ENCODE measurements around the gene SFRP4.
A peak's percentile ranks its signal among the peaks of the same experiment; 100 is the strongest.
"Not testable (repeated sequence)": the region's sequence is repeated elsewhere in the genome, so short reads cannot be mapped to it uniquely, and the experiment has no call there.

The SFRP4 gene

DNA sequence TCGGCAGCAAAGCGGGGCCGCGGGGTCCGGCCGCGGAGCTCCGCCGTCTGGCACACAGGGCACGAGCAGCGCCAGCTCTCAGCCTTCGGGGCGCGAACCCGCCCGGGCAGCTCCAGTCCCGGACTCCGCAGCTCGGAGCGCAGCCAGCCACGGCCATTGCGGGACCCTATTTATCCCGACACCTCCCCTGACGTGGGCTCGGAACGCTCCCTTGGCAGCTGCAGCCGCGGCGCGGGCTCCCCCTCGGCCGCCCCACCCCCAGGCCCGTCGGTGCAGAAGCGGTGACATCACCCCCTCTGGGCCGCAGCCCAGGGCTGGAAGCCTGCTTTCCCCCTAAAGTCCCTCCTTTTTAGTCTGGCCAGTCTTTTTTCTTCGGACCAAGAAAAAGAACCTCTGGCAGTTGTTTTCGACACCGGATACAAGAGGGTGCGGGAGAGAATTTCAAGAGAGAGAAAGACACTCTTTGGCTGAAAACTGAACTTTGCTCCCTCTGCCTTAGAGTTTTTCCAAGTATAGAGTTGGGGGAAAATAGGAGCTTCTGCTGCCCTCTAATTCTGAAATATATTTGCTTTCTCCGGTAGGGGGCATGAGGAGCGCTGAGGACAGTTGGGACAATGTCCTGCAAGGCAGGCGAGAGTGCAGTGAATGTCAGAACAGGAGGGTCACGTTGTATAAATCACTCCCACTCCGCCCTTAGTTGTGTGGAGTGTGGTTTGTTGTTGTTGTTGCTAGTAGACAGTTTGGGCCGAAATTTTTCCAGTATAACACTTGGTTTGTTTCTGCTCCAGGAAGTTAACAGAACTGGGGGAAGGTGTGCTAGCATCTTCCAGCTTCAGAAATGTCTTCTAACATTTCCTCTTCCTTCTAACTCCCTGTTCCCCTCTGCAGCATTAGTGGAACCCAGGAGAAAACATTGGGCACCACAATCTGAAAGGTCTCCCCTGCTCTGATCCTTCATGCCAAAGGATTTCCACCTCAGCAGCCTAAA is at the start of gene SFRP4:
TSS of gene SFRP4 (minus strand) at position 145 of the 988 bp plus-strand sequence. CDS start 280 bp downstream, outside the sequence.
- peak; percentile 90 for DNase-seq

DNA sequence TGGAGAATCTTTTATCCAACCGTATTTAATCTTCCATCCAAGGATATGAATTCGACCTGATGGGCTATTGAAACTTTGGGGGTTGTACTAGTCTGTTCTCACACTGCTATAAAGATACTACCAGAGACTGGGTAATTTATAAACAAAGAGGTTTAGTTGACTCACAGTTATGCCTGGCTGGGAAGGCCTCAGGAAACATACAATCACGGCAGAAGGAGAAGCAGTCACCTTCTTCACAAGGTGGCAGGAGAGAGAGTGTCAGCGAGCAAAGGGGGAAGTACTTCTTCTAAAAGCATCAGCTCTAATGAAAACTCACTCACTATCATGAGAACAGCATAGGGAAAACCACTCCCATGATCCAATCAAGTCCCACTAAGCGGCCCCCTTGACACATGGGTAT is 47.6 kb upstream of the SFRP4 start:
- DNase-seq = no peak

DNA sequence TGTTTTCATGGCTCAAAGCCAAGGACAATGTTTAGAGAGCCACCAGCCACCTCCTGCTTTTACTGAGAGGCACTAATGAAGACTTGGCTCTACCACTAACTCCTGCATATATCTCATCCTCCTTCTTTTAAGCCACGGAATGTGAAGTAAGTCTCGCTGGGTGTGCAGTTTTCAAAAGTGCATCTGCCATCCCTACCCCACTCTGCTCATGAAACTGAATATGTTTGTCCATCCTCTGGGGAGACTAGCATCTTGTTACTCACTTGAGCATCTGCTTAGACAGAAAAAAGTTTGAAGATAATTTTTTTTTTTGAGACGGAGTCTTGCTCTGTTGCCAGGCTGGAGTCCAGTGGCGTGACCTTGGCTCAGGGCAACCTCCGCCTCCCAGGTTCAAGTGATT is 44.6 kb upstream of the SFRP4 start:
- no peak for DNase-seq

DNA sequence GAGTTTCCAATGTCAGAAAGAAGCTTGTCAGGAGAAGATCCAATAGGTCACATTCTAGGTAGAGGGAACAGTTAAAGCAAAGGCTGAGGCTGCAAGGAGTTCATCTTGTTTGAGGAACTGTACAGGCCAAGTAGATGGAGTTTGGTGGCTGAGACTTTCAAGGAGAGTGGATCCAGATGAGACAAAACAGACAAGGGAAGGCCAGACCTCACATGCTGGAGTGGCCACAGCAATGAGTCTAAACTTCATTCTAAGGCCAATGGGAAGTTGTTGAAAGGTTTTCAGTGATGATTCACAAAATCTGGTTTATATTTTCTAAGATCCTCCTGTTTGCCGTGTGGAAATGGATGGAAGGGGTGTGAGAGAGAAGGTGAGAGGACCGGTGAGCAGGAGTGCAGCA is 43.9 kb upstream of the SFRP4 start:
- DNase-seq = no peak

DNA sequence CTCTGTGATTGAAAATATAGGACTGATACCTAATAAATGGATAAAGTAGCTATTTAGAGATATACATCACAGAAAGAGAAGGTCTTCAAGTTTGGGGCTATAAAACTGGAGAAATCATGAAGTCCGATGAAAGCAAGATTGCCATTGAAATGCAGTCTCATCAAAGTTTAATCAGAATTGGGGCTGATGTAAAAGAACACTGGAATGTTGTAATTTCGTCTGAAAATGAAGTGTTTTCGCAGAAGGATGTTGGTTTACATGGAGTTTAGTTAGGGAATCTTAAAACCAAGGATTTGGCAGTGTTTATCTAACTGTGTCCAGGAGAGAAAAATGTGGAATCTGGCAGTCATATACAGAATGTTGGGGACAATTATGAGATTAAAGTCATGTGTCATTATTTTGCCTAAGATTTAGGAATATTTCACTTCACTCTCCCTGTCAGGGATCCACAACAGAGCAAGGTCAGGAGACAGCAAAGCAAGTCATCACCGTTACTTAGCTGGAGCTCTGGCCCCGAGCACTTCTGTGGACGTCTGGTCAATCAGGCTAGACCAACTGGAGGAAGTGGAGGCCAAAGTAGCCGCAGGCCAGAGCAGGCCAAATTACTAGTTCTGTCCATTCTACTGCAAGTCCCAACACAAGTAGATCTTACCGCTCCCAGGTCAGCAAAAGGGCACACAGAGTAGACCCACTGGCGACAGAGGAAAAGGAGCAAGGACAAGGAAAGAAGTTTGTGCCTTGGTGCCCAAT is 40.8 kb upstream of the SFRP4 start:
- DNase-seq = no peak

DNA sequence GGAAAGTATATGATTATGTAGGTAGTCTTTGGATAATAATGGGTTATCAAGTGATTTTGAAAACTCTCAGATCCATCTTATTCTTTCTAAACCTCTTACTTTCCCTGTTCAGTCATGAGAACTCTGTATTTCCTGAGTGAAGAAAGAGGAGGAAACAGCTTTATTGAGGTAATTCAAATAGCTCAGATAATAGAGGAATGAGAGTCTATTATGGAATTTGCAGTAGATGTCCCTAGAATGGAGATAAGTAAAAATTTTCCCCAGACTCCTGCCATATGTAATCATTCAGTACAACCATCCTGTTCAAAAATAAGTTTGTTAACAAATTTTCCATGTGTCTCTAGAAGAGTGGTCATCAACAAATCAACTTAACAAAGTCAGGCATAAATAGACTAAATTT is 40.2 kb upstream of the SFRP4 start:
- DNase-seq = no peak

DNA sequence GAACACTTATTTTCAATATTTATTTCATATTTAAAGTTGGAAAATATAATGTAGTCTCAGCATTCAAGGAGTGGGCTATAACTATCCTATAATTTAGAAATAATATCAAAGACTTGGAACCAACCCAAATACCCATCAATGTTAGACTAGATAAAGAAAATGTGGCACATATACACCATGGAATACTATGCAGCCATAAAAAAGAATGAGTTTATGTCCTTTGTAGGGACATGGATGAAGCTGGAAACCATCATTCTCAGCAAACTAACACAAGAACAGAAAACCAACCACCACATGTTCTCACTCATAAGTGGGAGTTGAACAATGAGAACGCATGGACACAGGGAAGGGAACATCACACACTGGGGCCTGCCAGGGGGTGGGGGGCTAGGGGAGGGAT is 37.6 kb upstream of the SFRP4 start:
- DNase-seq = not testable (repeated sequence)

DNA sequence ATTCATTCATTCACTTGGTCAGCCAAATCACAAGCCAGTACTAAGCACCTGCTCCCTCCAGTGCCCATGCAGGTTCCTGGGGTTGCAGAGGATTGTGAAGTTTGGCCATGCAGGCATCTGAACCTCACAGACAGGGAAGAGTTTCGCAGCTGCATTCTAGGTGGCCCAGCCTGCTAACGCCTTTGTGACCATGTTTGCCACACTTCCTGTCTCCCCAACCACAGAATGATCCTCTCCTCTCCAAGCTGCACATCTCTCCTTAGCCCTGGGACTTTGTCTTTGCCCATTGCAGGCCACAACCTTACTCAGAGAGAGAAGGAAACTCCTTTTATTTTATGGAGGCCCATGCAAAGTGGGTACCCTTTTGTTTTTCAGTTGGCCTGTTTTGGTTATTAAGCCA is 35.6 kb upstream of the SFRP4 start:
- no peak for DNase-seq

DNA sequence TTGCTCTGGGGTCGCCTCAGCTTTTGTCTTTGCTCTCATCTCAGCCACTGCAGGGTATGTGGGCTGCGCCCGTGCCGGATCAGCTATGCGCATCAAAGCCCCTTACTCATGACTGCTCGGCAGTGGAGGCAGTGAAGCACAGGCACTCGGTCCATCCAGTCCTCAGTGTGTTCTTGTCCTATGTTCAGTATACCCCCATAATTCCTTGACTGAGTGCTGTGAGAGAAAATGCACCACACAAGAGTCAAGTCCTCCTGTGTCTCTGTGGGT is 31.3 kb upstream of the SFRP4 start:
- DNase-seq = no peak

DNA sequence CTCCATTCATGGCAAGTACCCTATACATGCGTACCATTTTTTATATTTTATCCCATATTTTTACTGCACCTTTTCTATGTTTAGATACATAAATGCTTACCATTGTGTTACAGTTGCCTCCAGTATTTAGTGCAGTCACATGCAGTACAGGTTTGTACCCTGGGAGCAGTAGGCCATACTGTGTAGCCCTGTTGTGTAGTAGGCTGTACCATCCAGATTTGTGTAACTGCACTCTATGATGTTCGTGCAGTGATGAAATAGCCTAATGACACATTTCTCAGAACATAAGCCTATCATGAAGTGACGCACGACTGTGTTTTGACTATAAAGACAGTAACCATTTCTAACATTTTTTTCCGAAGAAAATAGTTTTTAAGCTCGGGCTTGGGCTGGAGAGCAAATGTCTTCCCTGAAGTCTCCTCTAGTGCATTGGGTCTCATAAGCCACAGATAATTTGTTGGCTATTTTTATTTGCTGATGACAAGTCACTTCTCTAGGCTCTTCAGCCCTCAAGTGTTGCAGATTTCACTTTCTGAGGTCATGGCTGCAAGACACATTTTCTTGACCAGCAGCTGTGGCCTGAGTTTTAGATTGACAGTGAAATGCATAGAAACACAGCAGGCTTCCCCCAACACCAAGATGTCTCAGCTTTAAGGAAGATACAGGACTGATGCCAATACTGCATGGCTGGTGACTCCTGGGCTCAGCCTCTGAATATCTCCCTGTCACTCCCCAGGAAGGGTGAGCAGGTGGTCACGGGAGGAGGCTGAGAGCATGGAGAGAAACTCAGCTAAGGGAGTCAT is 30.7 kb upstream of the SFRP4 start:
- peak; percentile 69 for DNase-seq

DNA sequence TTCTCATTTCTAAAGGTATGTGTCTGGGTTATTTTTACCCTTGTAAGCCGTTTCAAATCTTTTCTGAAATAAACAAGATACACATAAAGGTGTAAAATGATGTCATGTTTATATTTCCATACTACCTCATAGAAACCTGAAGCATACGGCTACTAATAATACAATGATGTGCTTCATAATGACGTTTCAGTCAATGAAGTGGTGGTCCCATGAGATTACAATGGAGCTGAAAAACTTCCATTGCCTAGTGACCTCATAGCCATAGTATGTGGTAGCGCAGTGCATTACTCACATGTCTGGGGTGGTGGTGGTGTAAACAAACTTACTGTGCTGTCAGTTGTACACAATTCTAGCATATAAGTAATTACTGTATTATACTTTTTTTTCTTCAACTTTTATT is 28.7 kb upstream of the SFRP4 start:
- DNase-seq = no peak

DNA sequence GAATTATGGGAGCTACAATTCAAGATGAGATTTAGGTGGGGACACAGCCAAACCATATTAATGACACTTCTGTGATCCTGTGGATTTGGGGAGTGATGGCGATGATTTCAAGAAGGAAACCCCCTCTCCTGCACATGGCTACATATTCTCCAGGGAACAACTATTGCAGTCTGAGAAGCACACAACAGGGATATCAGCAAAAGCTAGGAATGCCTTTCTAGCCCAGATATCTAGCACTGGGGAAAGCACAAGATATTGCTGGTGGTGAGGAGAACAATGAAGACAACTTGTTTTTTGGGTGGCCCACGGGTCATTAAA is 28.1 kb upstream of the SFRP4 start:
- peak; percentile 35 for DNase-seq

DNA sequence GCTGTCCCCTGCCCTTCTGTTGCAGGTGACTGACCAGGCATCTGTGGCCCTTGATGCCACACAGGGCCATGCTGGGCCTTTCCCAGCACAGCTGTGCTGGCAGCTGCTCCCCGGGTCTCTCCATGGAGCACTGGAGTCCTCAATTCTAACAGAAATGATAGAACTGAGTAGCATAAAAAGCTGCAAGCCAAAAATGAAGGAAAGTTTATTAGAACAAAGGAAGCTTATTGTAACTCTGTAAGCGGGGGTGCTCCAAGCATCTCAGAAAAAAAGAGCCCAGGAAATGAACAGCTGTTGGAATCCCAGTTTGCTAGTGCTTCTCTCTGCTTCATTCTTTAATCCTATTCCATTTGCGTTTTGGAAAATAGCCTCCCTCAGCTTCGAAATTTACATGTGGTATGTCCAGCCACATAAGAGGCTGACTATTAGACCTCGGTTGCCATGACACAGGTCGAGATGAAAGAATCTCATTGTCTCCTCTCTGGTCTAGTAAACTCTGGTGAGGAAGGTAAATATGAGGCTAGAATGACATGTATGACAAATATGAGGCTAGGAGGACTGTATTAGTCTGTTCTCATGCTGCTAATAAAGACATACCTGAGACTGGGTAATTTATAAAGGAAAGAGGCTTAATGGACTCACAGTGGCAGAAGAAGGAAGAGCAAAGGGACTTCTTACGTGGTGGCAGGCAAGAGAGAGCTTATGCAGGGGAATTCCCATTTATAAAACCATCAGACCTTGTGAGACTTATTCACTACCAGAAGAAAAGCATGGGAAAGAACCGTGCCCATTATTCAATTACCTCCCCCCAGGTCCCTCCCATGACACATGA is 27.5 kb upstream of the SFRP4 start:
- peak; percentile 46 for DNase-seq

DNA sequence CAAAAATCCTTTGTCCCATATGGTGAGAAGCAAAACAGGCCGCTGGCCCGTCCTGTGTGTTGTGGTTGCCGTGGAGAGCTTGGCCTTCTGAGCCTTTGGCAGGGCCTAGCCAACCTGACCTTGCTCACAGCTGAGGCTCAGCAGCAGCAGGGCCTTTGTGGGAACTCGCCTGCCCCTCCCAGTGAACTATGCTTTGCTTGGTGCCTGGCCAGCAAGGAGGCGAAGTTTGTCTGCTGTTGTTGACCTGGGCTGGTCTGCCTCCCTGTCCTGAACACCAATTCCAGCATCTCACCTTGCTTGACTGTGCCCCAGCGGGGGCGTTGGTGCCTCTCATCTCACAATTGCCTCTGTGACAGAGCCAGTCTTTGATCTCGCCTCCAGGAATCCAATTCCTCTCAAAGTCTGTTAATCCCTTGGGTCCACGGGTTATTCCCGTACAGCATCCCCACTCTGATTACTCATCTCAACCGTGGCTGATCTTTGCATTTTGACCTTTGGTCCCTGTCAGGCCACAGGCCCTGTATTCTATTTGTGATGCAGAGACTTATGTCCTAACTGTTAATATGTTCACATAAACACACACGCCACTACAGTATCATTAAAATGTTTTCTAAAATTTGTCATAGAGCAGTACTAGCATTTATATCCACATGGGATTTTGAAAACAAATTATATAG is 26.5 kb upstream of the SFRP4 start:
- peak; percentile 73 for DNase-seq

DNA sequence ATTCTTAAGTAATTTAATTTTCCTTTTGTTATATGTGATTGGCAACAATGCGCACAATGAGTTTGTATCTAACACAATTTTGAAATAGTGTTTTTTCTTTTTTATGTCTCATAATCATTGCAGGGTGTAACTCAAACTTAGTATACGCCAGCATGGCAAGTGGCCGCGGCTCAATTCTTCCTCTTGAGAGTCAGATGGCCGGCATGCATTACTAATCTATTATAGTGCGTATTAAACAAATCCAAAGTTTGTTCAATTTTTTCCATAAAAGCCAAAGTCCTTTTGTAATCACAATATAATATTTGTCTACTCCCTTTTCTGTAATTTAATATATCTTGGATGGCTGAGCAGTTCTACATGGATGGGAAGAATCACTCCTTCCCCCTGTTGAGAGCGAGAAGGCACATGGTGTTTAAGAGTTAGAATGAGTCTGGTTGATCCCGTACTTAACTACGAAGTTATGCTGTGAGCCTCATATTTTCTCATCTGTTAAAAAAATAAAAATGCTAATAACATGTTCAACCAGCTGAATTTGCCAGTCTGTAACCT is 16.5 kb upstream of the SFRP4 start:
- DNase-seq = no peak

DNA sequence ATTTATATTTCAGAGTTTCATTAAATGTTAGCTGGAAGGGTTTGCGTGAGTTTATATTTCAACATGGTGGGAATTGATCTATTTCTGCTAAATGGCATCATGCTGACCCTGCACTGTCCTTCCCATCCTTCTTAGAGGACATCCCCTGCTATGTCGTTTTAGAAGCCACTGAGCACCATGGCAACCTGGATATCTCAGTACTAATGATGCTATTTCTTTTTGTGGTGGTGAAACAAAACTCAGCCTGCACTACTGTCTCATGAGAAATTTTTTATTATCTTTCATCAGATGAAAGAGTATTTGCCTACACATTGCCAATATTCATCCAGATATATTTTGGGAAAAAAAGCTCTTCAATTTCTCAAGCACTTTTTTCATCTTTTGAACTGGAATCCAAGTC is 15.9 kb upstream of the SFRP4 start:
- no peak for DNase-seq

DNA sequence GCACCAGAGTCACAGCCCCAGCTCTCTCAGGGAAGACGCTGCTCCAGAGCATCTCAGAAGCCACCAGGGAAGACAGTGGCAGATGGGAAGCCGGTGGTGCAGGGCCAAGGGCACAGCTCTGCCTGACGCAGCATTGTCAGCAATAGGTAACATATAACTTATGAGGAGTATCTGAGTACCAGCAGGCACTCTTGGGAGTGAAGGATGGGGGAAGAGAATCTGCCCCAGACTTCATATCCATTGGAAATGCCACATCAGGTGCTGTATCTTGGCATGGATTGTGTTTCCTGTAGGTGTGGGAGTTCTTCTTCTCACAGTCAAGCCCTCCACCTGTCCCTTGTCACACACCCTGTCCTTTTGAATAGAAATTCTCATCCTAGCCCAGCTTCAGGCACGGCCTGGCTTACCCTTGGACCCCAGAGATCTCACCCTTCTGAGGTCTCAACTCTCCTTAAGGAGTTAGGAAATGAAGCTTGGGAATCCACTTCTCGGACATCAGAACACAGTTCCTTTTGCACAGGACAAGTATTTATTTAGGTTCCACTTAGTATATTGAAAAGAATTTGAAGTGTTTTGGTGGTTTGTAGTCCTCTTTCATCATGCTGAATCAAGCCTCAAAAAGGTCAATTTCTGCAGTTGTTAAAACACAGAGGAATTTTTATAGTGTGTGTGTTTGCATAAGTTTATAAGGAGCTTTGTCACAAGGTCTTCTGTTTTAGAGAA is 13.8 kb upstream of the SFRP4 start:
- no peak for DNase-seq

DNA sequence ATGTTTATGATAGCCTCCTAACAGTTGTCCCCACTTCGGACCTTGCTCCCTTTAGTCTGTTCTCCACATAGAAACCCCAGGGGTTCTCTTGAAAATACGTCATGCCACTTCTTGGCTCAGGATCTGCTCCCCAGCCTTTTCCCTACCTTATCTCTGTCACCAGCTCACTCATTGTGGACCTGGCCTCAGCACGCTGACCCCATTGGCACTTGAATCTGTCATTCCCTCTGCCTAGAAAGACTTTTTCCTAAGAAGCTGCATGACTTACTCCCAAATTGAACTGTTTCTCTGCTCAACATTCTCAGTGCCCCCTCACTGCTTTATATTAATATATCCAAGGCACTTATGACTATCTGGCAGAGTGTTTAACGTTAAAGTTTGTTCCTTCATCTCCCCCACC is 12.3 kb upstream of the SFRP4 start:
- no peak for DNase-seq

DNA sequence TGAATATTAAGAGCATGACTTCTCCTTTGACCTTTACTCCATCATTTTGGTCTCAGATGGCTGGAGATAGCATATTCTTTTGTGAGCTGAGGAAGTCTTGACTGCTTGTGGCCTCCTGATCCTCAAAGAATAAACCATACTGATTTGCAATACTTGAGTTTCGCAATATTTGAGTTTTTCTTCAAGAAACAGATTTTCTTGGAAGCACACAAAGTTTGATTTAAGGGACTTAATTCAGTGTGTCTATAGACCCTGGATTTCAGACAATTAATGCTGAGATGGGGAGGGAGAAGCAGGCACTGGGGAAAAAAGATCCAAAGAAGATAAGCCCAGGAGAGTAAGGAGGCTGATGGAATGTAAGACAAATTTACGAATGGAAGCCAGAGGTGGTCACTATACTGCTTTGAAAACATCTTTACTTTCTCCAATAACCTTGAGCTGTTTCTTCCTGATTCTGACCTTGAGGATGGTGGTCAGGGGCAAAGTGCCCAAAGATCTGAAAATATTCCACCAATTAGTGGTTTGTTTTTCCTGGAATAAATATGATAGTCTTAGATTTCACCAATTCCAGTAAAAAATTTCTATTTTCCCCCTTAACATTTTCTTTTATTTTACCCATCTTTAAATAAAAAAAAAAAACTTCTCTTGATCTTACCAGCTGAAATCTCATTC is 11.3 kb upstream of the SFRP4 start:
- DNase-seq = no peak

DNA sequence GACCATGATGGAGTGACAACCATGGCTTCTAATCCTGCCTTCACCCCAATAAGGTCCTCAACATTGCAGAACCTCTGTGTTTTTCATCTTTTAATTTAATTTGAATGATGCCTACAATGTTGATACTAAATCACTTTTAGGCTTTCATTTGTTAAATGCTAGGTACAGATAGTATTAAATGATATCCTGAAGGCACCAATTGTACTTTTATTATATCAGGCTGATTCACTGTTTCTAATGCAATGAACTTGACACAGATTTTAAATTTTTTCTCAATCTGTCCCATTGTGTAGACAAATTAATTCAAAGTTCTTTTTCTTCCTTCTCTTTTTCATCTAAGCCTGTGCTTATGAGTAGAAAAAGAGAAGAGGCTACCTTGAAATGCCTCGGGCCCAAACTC is 9.0 kb upstream of the SFRP4 start:
- DNase-seq = no peak

All from eye (tissue), 1 donor.